GM12801 (cell line): Measurements from ENCODE around the gene KCNK4.

ENCODE experiments used
- TF ChIP-seq, protein P1 (sequence below): IDR thresholded peaks from one replicate; pipeline ENCODE4 v1.5.1; 2011; ENCODE audit warnings: control low read depth; ENCODE audit not compliant: insufficient read length; ENCODE audit errors: extremely low read depth

The KCNK4 gene

DNA sequence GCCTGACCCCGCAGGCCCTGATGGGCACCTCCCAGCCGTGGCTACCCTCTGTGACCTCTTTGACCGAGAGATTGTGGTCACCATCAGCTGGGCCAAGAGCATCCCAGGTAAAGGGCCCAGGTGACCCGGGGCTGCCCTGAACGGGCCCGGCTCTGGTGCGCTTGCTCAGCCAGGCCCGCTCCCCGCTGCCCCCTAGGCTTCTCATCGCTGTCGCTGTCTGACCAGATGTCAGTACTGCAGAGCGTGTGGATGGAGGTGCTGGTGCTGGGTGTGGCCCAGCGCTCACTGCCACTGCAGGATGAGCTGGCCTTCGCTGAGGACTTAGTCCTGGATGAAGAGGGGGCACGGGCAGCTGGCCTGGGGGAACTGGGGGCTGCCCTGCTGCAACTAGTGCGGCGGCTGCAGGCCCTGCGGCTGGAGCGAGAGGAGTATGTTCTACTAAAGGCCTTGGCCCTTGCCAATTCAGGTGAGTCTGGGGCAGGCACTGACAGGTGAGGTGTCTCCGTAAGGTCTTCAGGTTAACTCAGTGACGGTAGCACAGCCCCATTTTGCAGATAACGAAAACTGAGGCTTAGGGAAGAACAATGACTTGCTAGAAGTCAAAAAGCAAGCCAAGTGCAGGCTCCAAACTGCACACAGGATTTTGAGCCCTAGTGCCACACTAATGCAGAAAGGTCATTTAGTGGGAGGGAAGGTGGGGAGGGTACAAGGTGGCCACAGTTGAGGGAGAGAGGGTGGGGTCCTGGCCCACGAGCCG is 23.9 kb downstream of the KCNK4 start:
- TF ChIP-seq, protein P1, sequence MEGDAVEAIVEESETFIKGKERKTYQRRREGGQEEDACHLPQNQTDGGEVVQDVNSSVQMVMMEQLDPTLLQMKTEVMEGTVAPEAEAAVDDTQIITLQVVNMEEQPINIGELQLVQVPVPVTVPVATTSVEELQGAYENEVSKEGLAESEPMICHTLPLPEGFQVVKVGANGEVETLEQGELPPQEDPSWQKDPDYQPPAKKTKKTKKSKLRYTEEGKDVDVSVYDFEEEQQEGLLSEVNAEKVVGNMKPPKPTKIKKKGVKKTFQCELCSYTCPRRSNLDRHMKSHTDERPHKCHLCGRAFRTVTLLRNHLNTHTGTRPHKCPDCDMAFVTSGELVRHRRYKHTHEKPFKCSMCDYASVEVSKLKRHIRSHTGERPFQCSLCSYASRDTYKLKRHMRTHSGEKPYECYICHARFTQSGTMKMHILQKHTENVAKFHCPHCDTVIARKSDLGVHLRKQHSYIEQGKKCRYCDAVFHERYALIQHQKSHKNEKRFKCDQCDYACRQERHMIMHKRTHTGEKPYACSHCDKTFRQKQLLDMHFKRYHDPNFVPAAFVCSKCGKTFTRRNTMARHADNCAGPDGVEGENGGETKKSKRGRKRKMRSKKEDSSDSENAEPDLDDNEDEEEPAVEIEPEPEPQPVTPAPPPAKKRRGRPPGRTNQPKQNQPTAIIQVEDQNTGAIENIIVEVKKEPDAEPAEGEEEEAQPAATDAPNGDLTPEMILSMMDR = no peak

DNA sequence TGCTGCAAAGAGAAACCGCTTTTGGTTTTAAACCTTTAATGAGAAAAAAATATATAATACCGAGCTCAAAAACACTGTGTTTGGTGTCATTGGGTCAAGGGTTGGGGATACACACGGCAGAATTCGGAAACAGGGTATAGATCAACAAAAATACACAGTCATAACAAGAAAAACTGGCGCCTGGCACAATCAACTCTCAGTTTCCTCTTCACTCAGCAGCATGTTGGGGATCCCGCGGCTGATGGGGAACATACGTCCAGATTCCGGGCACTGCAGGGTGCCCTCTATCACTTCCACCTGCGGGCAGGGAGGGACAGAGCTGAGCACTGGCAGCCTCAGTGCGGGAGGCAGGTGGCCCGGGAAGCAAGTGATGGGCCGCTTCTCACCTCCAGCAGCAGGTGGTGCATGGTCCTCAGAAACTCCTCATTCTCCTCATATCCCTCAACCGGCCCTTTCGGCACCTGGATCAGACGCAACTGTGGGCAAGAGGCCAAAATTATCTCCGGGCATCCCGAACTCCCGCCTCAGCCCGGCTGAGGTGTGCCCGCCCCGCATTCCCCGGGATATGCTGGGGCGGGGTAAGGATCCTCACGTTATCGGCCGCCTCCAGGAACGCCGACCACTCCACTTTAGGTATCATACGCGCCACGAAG is 25.7 kb downstream of the KCNK4 start:
- TF ChIP-seq, protein P1 = no peak

DNA sequence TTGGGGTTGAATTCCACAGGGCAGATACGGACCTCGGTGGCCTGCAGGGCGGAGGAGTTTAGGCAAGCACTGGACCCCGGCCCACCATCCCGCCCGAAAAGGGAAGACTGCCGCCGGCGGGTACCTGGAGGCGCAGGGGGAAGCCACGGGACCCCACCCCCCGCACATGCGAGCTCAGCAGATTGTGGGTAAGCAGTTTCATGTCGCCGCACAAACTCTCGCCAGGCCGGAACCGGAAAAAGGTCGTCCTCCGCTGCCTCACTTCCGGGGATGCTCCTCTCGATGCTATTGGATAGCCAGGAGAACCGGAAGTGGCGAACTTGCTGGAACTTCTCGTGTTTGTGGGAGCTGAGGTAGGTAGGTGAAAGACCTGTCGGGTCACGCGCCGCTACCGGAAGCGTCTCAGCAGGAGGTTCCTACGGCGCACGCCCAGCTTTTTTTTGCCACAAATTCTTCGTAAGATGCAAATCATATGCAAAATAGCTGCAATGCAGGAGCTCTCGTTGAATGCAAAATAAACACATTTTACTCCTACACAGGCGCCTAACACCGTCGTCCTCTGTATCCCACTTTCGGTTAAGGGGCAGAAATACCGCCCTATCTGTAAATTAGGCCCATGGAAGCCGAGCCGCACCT is 26.3 kb downstream of the KCNK4 start, which contains the start of gene TRMT112:
Gene TRMT112 (minus strand): TSS at position 235 of the 636 bp plus-strand sequence. CDS start 33 bp downstream, at position 202.
- TF ChIP-seq, protein P1 = no peak

DNA sequence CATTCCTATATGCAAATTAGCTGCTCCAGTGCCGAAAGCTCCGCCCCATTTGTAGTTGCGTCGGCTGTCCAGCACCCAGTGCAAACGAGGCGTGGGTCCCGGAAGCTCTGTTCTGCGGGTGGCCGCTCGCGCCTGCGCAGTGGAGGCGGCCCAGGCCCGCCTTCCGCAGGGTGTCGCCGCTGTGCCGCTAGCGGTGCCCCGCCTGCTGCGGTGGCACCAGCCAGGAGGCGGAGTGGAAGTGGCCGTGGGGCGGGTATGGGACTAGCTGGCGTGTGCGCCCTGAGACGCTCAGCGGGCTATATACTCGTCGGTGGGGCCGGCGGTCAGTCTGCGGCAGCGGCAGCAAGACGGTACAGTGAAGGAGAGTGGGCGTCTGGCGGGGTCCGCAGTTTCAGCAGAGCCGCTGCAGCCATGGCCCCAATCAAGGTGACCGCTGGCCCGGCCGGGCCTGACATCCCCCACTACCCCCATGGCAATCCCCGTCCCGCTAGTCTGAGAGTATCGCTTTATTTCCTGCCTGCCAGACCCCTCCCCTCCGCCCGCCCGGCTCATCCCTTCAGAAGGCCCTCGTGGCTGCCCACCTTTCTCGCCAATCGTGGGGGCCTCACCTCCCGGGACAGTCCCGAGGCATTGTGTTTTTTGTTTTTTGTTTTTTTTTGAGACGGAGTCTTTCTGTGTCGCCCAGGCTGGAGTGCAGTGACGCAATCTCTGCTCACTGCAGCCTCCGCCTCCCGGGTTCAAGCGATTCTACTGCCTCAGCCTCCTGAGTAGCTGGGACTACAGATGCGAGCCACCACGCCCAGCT is 27.1 kb downstream of the KCNK4 start, which contains the start of gene PRDX5:
Gene PRDX5 (plus strand): TSS at position 161 of the 805 bp plus-strand sequence. CDS start 95 bp downstream, at position 256.
- TF ChIP-seq, protein P1 = no peak

DNA sequence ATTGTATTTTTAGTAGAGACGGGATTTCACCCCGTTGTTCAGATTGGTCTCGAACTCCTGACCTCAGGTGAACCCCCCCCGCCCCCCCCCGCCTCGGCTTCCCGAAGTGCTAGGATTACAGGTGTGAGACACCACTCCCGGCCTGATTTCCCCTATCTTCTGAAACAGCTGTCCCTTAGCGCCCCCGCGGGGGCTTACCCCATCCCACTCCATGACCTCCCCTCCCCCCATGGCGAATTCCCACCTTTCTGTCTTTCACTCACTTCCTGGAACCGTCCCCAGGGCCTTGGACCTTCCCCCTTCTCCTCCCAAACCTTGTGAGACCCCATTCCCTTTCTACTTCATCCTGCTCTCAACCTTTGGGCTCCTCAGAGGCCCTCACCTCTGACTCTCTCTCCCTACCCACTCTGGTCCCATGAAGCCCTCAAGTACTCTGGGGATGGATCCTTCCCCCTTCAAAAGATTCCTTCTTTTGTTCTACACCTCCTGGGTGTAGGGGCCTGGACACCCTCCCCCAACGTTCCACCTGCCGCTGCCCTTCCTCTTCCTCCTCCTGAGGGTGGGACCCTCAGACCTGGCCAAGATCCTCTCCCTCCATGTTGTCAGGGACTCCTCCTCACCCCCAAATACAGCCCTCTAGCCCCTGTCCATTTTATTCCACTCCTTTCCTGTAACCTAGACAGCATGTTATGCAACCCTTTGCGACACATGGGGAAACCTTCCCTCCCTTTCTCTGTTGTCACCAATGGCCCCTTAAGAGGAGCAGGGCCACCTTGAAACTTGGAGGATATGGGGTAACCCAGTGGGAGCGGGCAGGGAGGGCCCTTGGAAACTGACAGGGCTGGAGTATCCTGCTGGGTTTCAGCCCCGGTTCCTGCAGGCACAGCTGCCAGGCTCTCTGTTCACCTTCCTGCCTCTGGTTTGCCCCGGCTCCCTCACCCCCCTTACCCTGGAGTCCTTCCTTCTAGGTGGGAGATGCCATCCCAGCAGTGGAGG is 28.0 kb downstream of the KCNK4 start:
- TF ChIP-seq, protein P1 = no peak

DNA sequence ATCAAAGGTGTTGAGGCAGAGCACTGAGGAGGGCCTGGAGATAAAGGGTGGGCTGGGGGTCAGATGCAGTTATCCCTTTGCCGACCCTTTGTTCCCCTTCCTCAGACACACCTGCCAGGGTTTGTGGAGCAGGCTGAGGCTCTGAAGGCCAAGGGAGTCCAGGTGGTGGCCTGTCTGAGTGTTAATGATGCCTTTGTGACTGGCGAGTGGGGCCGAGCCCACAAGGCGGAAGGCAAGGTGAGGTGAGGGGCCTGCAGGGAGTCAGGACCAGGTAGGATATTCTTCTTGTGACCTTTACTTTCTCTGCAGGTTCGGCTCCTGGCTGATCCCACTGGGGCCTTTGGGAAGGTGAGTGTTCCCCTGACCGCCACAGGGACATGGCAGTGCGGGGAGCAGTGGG is 29.5 kb downstream of the KCNK4 start:
- TF ChIP-seq, protein P1 = no peak
